ENCODE data around the gene SMR3A.

DNA sequence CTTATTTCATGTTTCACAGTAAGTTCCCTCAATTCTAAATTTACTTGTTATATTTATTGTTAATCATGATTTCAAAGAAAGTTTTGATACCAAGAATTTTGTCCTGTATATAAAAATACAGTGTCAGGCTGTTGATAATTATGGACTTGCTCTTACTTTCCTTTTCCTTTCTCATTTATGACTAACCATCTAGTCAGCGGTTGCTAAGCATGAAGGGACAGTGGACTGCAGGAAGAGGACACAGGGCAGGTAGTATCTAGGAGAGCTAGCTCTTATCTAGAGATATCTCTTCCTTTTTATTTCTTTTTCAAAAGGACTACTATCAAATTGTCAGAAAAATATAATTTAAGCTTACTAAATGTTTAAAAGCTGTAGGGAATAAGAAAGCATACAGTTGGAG, 38.8 kb downstream of the SMR3A start:
- no peak for TF ChIP-seq RNF2 (IDR thresholded peaks at IDR 0.05; ENCODE audit: borderline replicate concordance, low read depth)
- TF ChIP-seq, protein P1, sequence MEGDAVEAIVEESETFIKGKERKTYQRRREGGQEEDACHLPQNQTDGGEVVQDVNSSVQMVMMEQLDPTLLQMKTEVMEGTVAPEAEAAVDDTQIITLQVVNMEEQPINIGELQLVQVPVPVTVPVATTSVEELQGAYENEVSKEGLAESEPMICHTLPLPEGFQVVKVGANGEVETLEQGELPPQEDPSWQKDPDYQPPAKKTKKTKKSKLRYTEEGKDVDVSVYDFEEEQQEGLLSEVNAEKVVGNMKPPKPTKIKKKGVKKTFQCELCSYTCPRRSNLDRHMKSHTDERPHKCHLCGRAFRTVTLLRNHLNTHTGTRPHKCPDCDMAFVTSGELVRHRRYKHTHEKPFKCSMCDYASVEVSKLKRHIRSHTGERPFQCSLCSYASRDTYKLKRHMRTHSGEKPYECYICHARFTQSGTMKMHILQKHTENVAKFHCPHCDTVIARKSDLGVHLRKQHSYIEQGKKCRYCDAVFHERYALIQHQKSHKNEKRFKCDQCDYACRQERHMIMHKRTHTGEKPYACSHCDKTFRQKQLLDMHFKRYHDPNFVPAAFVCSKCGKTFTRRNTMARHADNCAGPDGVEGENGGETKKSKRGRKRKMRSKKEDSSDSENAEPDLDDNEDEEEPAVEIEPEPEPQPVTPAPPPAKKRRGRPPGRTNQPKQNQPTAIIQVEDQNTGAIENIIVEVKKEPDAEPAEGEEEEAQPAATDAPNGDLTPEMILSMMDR (IDR thresholded peaks at IDR 0.05), result no peak
- TF ChIP-seq NR3C1 (IDR thresholded peaks at IDR 0.05), result no peak
- TF ChIP-seq, protein P2, sequence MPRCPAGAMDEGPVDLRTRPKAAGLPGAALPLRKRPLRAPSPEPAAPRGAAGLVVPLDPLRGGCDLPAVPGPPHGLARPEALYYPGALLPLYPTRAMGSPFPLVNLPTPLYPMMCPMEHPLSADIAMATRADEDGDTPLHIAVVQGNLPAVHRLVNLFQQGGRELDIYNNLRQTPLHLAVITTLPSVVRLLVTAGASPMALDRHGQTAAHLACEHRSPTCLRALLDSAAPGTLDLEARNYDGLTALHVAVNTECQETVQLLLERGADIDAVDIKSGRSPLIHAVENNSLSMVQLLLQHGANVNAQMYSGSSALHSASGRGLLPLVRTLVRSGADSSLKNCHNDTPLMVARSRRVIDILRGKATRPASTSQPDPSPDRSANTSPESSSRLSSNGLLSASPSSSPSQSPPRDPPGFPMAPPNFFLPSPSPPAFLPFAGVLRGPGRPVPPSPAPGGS (IDR thresholded peaks at IDR 0.05), result no peak
- no peak for TF ChIP-seq ZSCAN20 (CRISPR knock-in tag; IDR thresholded peaks at IDR 0.05)
- TF ChIP-seq, protein P3, sequence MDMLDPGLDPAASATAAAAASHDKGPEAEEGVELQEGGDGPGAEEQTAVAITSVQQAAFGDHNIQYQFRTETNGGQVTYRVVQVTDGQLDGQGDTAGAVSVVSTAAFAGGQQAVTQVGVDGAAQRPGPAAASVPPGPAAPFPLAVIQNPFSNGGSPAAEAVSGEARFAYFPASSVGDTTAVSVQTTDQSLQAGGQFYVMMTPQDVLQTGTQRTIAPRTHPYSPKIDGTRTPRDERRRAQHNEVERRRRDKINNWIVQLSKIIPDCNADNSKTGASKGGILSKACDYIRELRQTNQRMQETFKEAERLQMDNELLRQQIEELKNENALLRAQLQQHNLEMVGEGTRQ (IDR thresholded peaks at IDR 0.05), result no peak
- no peak for TF ChIP-seq CEBPB (IDR thresholded peaks at IDR 0.05)
- TF ChIP-seq RAD21 (conservative IDR thresholded peaks at IDR 0.05 in 1 of 2, IDR thresholded peaks at IDR 0.05 in 1 of 2), result no peak
- TF ChIP-seq RCOR1 (IDR thresholded peaks at IDR 0.05; ENCODE audit: low read depth, low read length), result no peak
- no peak for TF ChIP-seq NPAS2 (CRISPR knock-in tag; IDR thresholded peaks at IDR 0.05; ENCODE audit: borderline replicate concordance)
